Tracheal epithelial cell (primary cell): Measurements from ENCODE around the gene CST1. TPM values are rescaled to one million over a fixed set of nuclear protein-coding genes. Genes with fewer than 3 reads are reported as not detected.

Experiments
- total RNA-seq: library from RNA; depleted of rRNA; stranded (reverse); fragments of >200 nt; gene quantifications from 2 replicates; pipeline ENCODE4 v1.2.1, GENCODE V29; 2014

CST1 gene
- not detected in 2 replicates for total RNA-seq

GRCh38 chr20:23750786-23751185 is at the start of gene CST1:
TSS of gene CST1 (minus strand) at chr20:23750935. CDS start at chr20:23750866, 69 bp downstream.

Other genes starting within 250 kb of the CST1 start
- not detected in 2 replicates for gene CST9L, start 182.5 kb downstream of the CST1 start, total RNA-seq
- not detected in 2 replicates for gene CST9, start 145.0 kb downstream of the CST1 start, total RNA-seq
- gene CST3, start 113.0 kb downstream of the CST1 start, total RNA-seq = 209 and 213 TPM in 2 replicates
- not detected in 2 replicates for gene CST4, start 61.9 kb downstream of the CST1 start, total RNA-seq
- not detected in 2 replicates for gene CST2, start 75.8 kb upstream of the CST1 start, total RNA-seq
- not detected in 2 replicates for gene CST5, start 128.8 kb upstream of the CST1 start, total RNA-seq
- not detected in 2 replicates for gene GGTLC1, start 237.8 kb upstream of the CST1 start, total RNA-seq